ENCODE measurements around the gene ADAM33.

The ADAM33 gene

DNA sequence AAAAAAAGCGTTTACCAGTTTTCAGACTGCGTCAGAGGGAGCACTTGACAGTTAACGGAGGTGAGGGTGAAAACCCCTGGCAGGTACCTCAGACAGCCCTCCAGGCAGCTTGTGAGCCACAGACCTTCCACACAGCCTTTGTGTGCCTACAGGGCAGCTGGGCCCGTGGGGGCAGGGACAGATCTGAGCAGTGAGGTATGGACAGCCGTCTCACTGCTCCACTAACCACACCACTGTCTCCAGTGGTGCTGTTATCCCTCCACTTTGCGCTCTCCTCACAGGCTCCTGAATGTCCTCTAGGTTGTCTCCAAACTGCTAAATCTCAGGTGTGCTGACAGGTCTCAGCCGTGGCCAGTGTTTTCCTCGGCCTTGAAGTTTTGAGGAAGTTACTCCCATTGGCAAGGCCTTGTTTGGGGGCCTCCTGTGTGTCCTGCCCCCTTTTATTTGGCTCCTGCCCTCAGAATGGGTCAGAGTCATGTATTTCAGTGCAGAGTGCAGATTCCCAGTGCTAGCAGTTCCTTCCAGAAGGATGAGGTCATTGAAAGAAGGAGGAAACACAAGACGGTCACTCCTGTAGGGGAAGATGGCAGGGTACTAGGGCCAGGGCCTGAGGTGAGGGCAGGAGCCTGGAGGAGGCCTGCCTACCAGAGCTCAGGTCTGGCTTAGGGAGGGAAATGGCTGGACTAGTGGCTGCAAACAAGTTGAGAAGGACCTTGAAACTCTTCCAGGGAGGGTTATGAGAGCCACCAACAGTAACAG, 30.4 kb downstream of the ADAM33 start:
- CTCF ChIA-PET: no interaction called here
- no peak for DNase-seq (ENCODE audit: extremely low spot score)
- TF ChIP-seq, protein P1, sequence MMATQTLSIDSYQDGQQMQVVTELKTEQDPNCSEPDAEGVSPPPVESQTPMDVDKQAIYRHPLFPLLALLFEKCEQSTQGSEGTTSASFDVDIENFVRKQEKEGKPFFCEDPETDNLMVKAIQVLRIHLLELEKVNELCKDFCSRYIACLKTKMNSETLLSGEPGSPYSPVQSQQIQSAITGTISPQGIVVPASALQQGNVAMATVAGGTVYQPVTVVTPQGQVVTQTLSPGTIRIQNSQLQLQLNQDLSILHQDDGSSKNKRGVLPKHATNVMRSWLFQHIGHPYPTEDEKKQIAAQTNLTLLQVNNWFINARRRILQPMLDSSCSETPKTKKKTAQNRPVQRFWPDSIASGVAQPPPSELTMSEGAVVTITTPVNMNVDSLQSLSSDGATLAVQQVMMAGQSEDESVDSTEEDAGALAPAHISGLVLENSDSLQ (IDR thresholded peaks at IDR 0.05): no peak
- TF ChIP-seq LEF1 (IDR thresholded peaks at IDR 0.05; ENCODE audit: borderline replicate concordance): no peak
- TF ChIP-seq SUZ12 (IDR thresholded peaks at IDR 0.05): no peak
- TF ChIP-seq SP1 (IDR thresholded peaks at IDR 0.05): no peak
- TF ChIP-seq ARNT (IDR thresholded peaks at IDR 0.05): no peak
- no peak for TF ChIP-seq FOXK2 (IDR thresholded peaks at IDR 0.05)
- TF ChIP-seq CTBP1 (IDR thresholded peaks at IDR 0.05; ENCODE audit: borderline replicate concordance): no peak
- TF ChIP-seq TARDBP (IDR thresholded peaks at IDR 0.05): no peak
- no peak for TF ChIP-seq BHLHE40 (IDR thresholded peaks at IDR 0.05; ENCODE audit: borderline replicate concordance)
- TF ChIP-seq ZNF384 (IDR thresholded peaks at IDR 0.05): no peak
- no peak for TF ChIP-seq NFRKB (IDR thresholded peaks at IDR 0.05)
- POLR2A ChIA-PET: no interaction called here

DNA sequence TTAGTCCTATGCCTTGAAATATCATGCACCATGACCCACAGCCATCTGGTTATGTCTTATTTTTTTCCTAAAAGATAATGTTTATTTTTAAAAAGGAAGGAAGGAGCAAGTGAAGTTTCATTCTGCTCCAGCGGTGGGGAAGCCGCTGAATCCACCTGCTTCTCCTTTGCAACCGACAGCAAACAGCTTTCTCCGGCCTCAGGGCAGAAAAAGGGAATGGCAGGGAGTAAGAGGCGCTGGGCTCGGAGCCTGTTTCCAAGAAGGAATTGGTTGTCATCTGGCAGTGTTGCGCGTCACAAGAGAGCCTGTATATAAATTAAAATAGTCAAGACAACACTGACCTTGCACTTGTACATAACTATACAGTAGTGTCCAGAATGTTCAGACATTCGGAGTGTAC, 32.9 kb downstream of the ADAM33 start:
- no peak for DNase-seq (ENCODE audit: extremely low spot score)
- POLR2A ChIA-PET: no interaction called here
- TF ChIP-seq ELF4 (IDR thresholded peaks at IDR 0.05): no peak
- no peak for TF ChIP-seq LEF1 (IDR thresholded peaks at IDR 0.05; ENCODE audit: borderline replicate concordance)
- no peak for TF ChIP-seq L3MBTL2 (conservative IDR thresholded peaks at IDR 0.05)
- TF ChIP-seq HDGF (IDR thresholded peaks at IDR 0.05; ENCODE audit: borderline replicate concordance): no peak
- no peak for TF ChIP-seq ZNF384 (IDR thresholded peaks at IDR 0.05)
- no peak for TF ChIP-seq SP1 (IDR thresholded peaks at IDR 0.05)
- no peak for TF ChIP-seq TARDBP (IDR thresholded peaks at IDR 0.05)
- TF ChIP-seq FOXM1 (IDR thresholded peaks at IDR 0.05; ENCODE audit: borderline replicate concordance): no peak
- TF ChIP-seq BHLHE40 (IDR thresholded peaks at IDR 0.05; ENCODE audit: borderline replicate concordance): no peak
- no peak for TF ChIP-seq CTBP1 (IDR thresholded peaks at IDR 0.05; ENCODE audit: borderline replicate concordance)
- TF ChIP-seq NFRKB (IDR thresholded peaks at IDR 0.05): no peak
- TF ChIP-seq SUZ12 (IDR thresholded peaks at IDR 0.05): no peak
- no peak for TF ChIP-seq ARNT (IDR thresholded peaks at IDR 0.05)
- TF ChIP-seq FOXK2 (IDR thresholded peaks at IDR 0.05): no peak
- no peak for TF ChIP-seq FOXA1 (IDR thresholded peaks at IDR 0.05)
- TF ChIP-seq, protein P1 (IDR thresholded peaks at IDR 0.05): no peak
- CTCF ChIA-PET: interaction anchor here (0.6 kb wide), 1 partner anchor 317 kb away, joined by 3 read pairs; no protein-coding TSS in a partner anchor

DNA sequence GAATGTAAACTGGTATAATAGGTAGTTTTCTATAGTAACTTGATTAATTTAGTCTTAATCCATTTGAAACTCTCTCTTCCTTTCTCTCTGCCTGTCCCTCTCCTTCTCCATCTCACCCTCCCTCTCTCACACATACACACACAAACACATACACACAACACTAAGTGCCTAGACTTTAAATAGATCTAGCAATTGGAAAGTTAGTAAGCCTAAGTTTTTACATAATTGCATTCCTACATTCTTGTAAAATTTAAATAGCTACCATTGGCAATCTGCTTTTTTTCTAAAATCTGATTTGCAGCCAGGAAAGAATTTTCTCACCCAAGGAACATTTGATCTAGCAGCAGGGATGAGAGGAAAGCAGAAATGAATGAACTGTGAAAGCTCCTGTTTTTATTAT, 34.3 kb downstream of the ADAM33 start:
- TF ChIP-seq FOXM1 (IDR thresholded peaks at IDR 0.05; ENCODE audit: borderline replicate concordance): no peak
- TF ChIP-seq FOXA1 (IDR thresholded peaks at IDR 0.05): no peak
- no peak for TF ChIP-seq TARDBP (IDR thresholded peaks at IDR 0.05)
- TF ChIP-seq CTBP1 (IDR thresholded peaks at IDR 0.05; ENCODE audit: borderline replicate concordance): no peak
- no peak for TF ChIP-seq L3MBTL2 (conservative IDR thresholded peaks at IDR 0.05)
- TF ChIP-seq BHLHE40 (IDR thresholded peaks at IDR 0.05; ENCODE audit: borderline replicate concordance): no peak
- no peak for TF ChIP-seq ZNF384 (IDR thresholded peaks at IDR 0.05)
- TF ChIP-seq ARNT (IDR thresholded peaks at IDR 0.05): no peak
- TF ChIP-seq HDGF (IDR thresholded peaks at IDR 0.05; ENCODE audit: borderline replicate concordance): no peak
- no peak for TF ChIP-seq NFRKB (IDR thresholded peaks at IDR 0.05)
- no peak for TF ChIP-seq SP1 (IDR thresholded peaks at IDR 0.05)
- no peak for TF ChIP-seq ELF4 (IDR thresholded peaks at IDR 0.05)
- TF ChIP-seq LEF1 (IDR thresholded peaks at IDR 0.05; ENCODE audit: borderline replicate concordance): no peak
- TF ChIP-seq FOXK2 (IDR thresholded peaks at IDR 0.05): no peak
- TF ChIP-seq, protein P1 (IDR thresholded peaks at IDR 0.05): no peak
- TF ChIP-seq SUZ12 (IDR thresholded peaks at IDR 0.05): no peak
- ChIA-PET POLR2A (no interaction called here), CTCF (interaction anchor here (0.7 kb wide), 1 partner anchor 430 kb away, joined by 4 read pairs; no protein-coding TSS in a partner anchor)
- DNase-seq (ENCODE audit: extremely low spot score): no peak

DNA sequence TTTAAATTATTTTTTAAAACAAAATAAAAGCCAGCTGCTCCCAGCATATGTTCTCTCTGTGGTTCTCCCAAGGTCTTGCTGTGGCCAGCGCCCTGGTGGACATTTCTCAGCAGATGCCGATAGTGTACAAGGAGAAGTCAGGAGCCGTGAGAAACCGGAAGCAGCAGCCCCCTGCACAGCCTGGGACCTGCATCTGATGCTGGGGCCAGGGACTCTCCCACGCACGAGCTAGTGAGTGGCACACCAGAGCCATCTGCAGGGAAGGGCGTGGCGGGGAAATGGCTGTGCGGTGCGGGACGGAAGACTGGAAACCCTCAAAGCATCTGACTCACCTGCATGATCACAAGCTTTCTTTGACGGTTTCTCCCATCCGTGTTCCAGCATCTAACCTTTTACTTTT, 35.2 kb downstream of the ADAM33 start:
- TF ChIP-seq L3MBTL2 (conservative IDR thresholded peaks at IDR 0.05) (no peak), NFRKB (IDR thresholded peaks at IDR 0.05) (no peak), SP1 (IDR thresholded peaks at IDR 0.05) (no peak), BHLHE40 (IDR thresholded peaks at IDR 0.05; ENCODE audit: borderline replicate concordance) (no peak), FOXM1 (IDR thresholded peaks at IDR 0.05; ENCODE audit: borderline replicate concordance) (no peak), FOXA1 (IDR thresholded peaks at IDR 0.05) (no peak), ELF4 (IDR thresholded peaks at IDR 0.05) (no peak), TARDBP (IDR thresholded peaks at IDR 0.05) (no peak), SUZ12 (IDR thresholded peaks at IDR 0.05) (no peak)
- no peak for DNase-seq (ENCODE audit: extremely low spot score)

DNA sequence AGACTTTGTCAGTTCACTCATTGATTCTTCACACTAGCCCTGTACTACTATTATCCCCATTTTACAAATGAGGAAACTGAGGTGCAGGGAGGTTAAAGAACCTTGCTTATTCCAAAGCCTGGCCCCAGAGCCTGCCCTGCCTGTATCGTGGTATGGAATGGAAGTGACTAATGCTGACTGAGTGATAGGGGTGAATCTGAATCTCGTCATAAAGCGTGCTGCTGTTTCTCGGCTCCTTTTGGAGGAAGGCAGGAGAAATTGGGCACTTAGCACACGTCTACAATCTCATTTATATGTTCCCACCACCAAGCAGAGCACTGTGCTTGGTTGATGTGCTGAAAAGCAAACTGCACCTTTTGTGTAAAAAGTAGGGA, 35.8 kb downstream of the ADAM33 start:
- CTCF ChIA-PET: no interaction called here
- no peak for DNase-seq (ENCODE audit: extremely low spot score)
- POLR2A ChIA-PET: no interaction called here
- TF ChIP-seq, protein P1 (IDR thresholded peaks at IDR 0.05): no peak
- TF ChIP-seq SUZ12 (IDR thresholded peaks at IDR 0.05): no peak
- TF ChIP-seq NFRKB (IDR thresholded peaks at IDR 0.05): no peak
- no peak for TF ChIP-seq BHLHE40 (IDR thresholded peaks at IDR 0.05; ENCODE audit: borderline replicate concordance)
- no peak for TF ChIP-seq FOXK2 (IDR thresholded peaks at IDR 0.05)
- TF ChIP-seq FOXA1 (IDR thresholded peaks at IDR 0.05): no peak
- TF ChIP-seq CTBP1 (IDR thresholded peaks at IDR 0.05; ENCODE audit: borderline replicate concordance): no peak
- TF ChIP-seq FOXM1 (IDR thresholded peaks at IDR 0.05; ENCODE audit: borderline replicate concordance): no peak
- no peak for TF ChIP-seq SP1 (IDR thresholded peaks at IDR 0.05)
- no peak for TF ChIP-seq L3MBTL2 (conservative IDR thresholded peaks at IDR 0.05)
- TF ChIP-seq LEF1 (IDR thresholded peaks at IDR 0.05; ENCODE audit: borderline replicate concordance): no peak
- TF ChIP-seq ZNF384 (IDR thresholded peaks at IDR 0.05): no peak
- TF ChIP-seq ARNT (IDR thresholded peaks at IDR 0.05): no peak
- no peak for TF ChIP-seq TARDBP (IDR thresholded peaks at IDR 0.05)
- no peak for TF ChIP-seq ELF4 (IDR thresholded peaks at IDR 0.05)
- TF ChIP-seq HDGF (IDR thresholded peaks at IDR 0.05; ENCODE audit: borderline replicate concordance): no peak

More for the DNA sequence above, 35.2 kb downstream of the ADAM33 start:
- ChIA-PET CTCF (interaction anchor here (0.7 kb wide), 1 partner anchor 430 kb away, joined by 4 read pairs; no protein-coding TSS in a partner anchor), POLR2A (no interaction called here)

All from HEK293T (cell line).